Ovary (tissue), 3 donors: ENCODE data around the gene CPED1.

ENCODE experiments used
- EP300 ChIP-seq: sonication (generic); formaldehyde crosslinking; IDR thresholded peaks from one replicate; pipeline ENCODE4 v1.6.1; 2017; ENCODE audit warnings: antibody characterized with exemption
- POLR2A ChIP-seq: fragments of 450-650 bp; IDR thresholded peaks from one replicate; pipeline ENCODE4 v1.6.1; 2017; ENCODE audit warnings: antibody characterized with exemption, mild to moderate bottlenecking, moderate library complexity
- TF ChIP-seq, protein P1 (sequence below), 3 donors: fragments of 450-650 bp in 2 of 3; fragments of 200-600 bp in 1 of 3; IDR thresholded peaks; one replicate each; pipeline versions ENCODE4 v1.5.1 to v1.8.0; 2016 to 2022; ENCODE audit warnings: antibody characterized with exemption in 3 of 3, mild to moderate bottlenecking in 1 of 3
- donor health status: DM: no; HTN: no; CAD: no.

DNA sequence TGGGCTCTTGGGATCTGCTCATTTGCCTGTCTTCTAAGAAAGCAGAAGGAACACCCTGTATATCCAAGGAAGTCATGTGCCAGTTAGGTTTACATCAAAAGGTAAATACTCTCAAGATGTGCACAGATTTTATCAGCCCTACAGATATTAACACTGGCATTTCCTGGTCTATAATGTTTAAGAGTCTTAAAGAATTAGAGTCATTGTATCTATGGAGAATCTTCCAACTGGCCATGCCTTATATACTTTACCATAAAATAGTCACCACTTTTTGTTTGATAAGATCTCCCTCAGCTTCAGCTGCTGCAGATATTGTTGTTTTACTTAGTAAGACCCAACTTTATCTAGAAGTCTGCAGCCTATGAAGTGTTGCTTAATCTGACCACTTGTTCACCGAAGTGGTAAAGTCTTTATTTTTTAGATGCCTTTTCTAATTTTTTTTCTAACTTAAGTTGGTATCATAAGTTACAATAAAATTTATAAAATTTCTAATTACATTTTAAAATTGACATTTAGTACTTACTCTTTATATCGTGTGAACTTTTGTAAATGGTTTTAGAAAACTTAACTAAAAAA lies 58.5 kb downstream of the CPED1 start:
- TF ChIP-seq, protein P1, sequence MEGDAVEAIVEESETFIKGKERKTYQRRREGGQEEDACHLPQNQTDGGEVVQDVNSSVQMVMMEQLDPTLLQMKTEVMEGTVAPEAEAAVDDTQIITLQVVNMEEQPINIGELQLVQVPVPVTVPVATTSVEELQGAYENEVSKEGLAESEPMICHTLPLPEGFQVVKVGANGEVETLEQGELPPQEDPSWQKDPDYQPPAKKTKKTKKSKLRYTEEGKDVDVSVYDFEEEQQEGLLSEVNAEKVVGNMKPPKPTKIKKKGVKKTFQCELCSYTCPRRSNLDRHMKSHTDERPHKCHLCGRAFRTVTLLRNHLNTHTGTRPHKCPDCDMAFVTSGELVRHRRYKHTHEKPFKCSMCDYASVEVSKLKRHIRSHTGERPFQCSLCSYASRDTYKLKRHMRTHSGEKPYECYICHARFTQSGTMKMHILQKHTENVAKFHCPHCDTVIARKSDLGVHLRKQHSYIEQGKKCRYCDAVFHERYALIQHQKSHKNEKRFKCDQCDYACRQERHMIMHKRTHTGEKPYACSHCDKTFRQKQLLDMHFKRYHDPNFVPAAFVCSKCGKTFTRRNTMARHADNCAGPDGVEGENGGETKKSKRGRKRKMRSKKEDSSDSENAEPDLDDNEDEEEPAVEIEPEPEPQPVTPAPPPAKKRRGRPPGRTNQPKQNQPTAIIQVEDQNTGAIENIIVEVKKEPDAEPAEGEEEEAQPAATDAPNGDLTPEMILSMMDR (IDR thresholded peaks at IDR 0.05), result no peak
- no peak for TF ChIP-seq POLR2A
- no peak for TF ChIP-seq EP300
